ENCODE measurements around the gene SV2C.

The SV2C gene

DNA sequence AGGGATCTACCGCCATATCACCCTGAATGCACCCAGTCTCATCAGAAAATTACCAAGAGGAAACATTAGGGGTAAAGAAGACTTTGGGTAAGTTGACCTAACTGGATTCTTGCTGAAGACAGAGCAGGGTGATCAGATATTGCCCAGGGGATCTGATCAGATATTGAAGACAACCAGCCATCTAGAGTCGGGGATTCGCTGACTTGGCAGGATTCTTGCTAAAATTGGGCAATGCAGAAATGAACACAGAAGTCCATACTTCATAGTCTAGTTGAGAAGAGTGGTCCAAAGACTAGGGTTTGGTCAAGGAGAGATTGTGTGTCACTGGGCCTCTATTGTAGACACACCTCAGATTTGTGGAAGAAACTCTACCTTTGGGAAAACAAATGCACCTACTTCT lies 107.2 kb downstream of the SV2C start:
- no peak for DNase-seq (ENCODE audit: low read depth)
- no peak overlapping the region for H3K4me3 ChIP-seq (ENCODE audit: low read depth, low read length)
- TF ChIP-seq CTCF (conservative IDR thresholded peaks at IDR 0.05; ENCODE audit: low read depth, low read length), result no peak

DNA sequence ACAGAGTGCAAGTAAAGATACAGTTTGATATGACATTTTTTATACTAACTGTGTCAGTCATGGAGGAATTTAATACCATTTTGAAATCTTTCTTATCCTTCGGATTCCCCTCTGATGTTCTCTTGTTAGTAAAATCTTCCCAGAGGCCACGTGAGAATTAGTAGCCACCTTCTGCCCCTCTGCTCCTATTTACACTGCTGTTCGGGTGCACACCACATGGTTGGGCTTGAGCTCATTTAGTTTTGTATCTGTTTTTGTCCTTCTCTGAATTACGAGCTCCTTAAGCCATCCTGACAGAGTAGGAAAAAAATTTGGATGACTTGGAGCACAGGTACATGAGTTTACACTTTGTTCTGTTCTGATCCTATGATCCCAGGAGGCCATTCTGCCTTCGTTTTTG lies 109.7 kb downstream of the SV2C start:
- no peak for DNase-seq (ENCODE audit: low read depth)
- TF ChIP-seq CTCF (conservative IDR thresholded peaks at IDR 0.05; ENCODE audit: low read depth, low read length), result no peak

DNA sequence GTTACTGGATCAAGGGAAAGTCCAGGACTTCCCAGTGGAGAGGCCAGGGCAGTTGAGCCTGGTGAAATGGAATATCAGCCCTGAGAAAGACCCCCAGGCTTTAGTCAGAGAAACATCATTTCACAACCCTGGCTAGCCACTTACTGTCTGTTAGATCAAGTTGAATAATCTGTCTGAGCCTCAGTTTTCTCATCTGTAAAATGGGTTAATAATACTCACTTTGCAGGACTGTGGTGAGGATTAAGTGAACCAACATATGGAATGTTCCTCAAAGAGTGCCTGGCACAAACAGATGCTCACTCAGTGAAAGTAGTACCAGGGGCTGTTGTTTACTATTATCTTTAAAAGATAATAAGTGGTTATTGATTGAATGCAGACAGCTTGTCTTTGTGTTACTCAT lies 110.5 kb downstream of the SV2C start:
- DNase-seq (ENCODE audit: low read depth), result no peak
- H3K4me3 ChIP-seq (ENCODE audit: low read depth, low read length), result no peak overlapping the region
- TF ChIP-seq CTCF (conservative IDR thresholded peaks at IDR 0.05; ENCODE audit: low read depth, low read length), result no peak

More for the DNA sequence above, 109.7 kb downstream of the SV2C start:
- no peak overlapping the region for H3K4me3 ChIP-seq (ENCODE audit: low read depth, low read length)

- H3K4me3 ChIP-seq (ENCODE audit: low read depth, low read length), result no peak overlapping the region
- DNase-seq (ENCODE audit: low read depth), result no peak
- no peak for TF ChIP-seq CTCF (conservative IDR thresholded peaks at IDR 0.05; ENCODE audit: low read depth, low read length)
Observed at GRCh38 chr5:76194340-76194739, 111.2 kb downstream of the SV2C start.

DNA sequence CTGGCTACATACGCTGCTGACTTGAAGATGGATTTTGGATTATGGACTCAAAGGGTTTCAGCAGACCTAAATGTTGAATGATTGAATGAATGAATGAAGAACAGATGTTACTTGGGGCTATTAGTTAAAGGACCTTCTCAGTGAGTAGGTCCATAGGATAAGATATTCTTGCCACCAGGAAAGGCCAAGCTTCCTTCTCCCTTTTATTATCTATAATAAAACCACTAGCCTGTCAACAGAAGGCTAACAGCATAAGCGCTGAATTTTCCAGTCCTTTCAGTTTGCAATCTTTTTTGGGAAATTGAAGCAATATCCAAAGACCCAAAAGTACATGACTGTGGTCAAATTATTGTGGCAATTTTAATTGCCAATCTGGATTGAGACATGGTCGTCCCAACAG lies 113.3 kb downstream of the SV2C start:
- H3K4me3 ChIP-seq (ENCODE audit: low read depth, low read length), result no peak overlapping the region
- no peak for DNase-seq (ENCODE audit: low read depth)
- no peak for TF ChIP-seq CTCF (conservative IDR thresholded peaks at IDR 0.05; ENCODE audit: low read depth, low read length)

GRCh38 chr5:76196886-76197489 lies 113.8 kb downstream of the SV2C start:
- no peak for TF ChIP-seq CTCF (conservative IDR thresholded peaks at IDR 0.05; ENCODE audit: low read depth, low read length)
- H3K4me3 ChIP-seq (ENCODE audit: low read depth, low read length), result no peak overlapping the region
- DNase-seq (ENCODE audit: low read depth), result no peak

GRCh38 chr5:76197726-76198125 lies 114.5 kb downstream of the SV2C start:
- H3K4me3 ChIP-seq (ENCODE audit: low read depth, low read length), result no peak overlapping the region
- no peak for TF ChIP-seq CTCF (conservative IDR thresholded peaks at IDR 0.05; ENCODE audit: low read depth, low read length)
- no peak for DNase-seq (ENCODE audit: low read depth)

Measured in choroid plexus epithelial cell (primary cell).